GM12801 (cell line): ENCODE results near the gene MACROD1.

Experiments
- TF ChIP-seq, protein P1 (sequence below): IDR thresholded peaks from one replicate; pipeline ENCODE4 v1.5.1; 2011; ENCODE audit warnings: control low read depth; ENCODE audit not compliant: insufficient read length; ENCODE audit errors: extremely low read depth

Gene MACROD1

DNA sequence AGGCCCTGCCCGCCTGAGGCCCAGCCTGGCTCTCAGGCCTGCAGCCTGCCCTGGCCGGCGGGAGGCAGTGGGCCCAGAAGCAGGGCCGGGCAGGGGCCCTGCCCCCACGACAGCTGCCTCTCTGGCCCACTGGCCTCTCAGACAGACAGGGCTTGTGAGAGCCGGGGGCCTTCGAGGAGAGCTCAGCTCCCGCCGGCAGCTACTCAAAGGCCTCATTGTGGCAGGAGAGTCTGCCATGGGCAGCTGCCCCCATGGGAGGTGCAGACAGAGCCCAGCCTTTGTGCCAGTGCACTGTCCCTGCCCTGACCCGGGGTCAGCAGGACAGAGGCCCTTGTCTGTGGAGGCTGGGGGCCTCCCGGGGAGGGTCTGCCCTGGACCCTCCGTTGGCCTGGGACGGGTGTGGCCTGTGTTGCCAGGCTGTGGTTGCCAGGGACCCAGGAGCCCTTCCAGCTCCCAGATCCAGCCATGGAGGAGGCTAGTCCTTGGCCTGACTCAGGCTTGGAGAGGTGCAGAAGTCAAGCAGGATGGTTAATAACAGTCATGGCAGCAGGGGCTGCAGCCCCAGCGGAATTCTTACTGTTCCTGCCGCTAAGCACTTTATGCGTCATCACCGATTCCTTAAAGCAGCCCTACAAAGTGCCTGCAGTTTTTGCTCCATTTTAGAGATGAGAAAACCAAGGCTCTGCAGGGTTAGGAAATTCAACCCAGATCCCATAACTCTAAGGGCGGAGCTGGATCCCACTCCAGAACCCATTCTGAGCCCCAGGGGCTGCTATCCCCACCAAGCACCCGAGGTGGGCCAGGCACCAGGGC lies 117.7 kb downstream of the MACROD1 start:
- TF ChIP-seq, protein P1, sequence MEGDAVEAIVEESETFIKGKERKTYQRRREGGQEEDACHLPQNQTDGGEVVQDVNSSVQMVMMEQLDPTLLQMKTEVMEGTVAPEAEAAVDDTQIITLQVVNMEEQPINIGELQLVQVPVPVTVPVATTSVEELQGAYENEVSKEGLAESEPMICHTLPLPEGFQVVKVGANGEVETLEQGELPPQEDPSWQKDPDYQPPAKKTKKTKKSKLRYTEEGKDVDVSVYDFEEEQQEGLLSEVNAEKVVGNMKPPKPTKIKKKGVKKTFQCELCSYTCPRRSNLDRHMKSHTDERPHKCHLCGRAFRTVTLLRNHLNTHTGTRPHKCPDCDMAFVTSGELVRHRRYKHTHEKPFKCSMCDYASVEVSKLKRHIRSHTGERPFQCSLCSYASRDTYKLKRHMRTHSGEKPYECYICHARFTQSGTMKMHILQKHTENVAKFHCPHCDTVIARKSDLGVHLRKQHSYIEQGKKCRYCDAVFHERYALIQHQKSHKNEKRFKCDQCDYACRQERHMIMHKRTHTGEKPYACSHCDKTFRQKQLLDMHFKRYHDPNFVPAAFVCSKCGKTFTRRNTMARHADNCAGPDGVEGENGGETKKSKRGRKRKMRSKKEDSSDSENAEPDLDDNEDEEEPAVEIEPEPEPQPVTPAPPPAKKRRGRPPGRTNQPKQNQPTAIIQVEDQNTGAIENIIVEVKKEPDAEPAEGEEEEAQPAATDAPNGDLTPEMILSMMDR = no peak

DNA sequence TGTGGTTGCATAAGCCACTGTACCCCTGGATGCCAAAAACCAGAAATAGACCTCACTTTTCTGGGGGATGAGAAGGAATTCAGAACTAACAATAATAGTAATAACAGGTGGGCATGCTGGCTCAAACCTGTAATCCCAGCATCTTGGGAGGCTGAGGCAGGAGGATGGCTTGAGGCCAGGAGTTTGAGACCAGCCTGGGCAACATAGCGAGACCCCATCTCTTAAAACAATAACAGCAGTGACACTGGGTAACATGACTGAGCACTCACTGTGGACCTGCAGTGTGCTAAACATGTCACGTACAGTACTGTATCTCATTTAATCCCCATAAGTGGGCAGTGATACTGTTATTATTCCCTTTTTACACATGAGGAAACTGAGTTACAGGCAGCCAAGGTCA lies 120.2 kb downstream of the MACROD1 start:
- TF ChIP-seq, protein P1 = no peak

DNA sequence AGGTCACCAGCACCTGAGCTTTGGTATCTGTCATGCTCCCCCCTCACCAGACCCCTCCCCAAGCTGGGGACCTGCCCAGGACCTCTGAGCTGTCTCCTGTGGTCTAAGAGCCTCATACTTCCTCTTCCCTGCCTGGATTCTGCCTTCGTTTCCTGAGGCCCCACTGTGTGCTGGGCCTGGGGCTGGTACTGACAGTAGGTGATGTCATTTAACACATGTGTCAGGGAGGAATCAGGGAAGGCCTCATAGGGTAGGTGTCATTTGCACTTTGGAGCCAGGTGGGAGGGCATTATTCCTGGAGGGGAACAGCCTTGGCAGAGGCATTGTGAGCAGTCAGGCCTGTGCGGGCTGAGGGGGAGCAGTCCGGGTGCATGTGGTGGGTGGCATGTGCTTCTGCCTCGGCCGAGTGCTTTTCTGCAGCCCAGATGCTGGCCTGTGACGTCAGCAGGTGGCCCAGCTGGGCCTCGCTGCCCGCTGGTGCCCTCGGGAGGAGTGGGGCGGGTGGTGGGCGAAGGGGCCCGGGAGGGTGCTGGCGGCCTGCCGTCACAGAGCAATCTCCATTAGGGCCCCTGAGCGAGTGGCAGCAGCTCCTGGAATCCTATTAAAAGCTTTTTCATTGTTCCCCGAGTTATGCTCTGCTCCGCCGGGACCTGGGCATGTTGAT lies 121.1 kb downstream of the MACROD1 start:
- TF ChIP-seq, protein P1 = no peak

- TF ChIP-seq, protein P1 = no peak
These were observed 122.4 kb downstream of the MACROD1 start for GRCh38 chr11:64043545-64043944.

- TF ChIP-seq, protein P1 = no peak
These were observed 123.6 kb downstream of the MACROD1 start for GRCh38 chr11:64042301-64042700.

GRCh38 chr11:64041846-64042245 lies 124.1 kb downstream of the MACROD1 start:
- TF ChIP-seq, protein P1 = no peak

- TF ChIP-seq, protein P1 = no peak
These were observed 125.1 kb downstream of the MACROD1 start for GRCh38 chr11:64040684-64041322.
